Panc1 (cell line): ENCODE measurements around the gene ASXL1. TPM values are rescaled to one million over a fixed set of nuclear protein-coding genes. Genes with fewer than 3 reads are reported as not detected.

Experiments used
- ATAC-seq: fragments of 200-7000 bp; cut with Tn5 transposase; 2 replicates; pipeline ENCODE4 v1.9.1; 2020; ENCODE audit warnings: mild to moderate bottlenecking, moderate library complexity
- BruUV-seq: library from RNA; stranded (reverse); fragments of 400-500 nt; replicated peaks from 2 replicates; lab custom pipeline; 2021; lab: Mats Ljungman, UMichigan
- CTCF ChIA-PET: fragments of 300-600 bp; sonication (Branson Sonifier 250); formaldehyde crosslinking; loops from one replicate; lab custom pipeline; 2022; ENCODE audit warnings: antibody characterized with exemption; lab: Charles Lee
- POLR2A ChIA-PET: fragments of 300-600 bp; sonication (Branson Sonifier 250); formaldehyde crosslinking; loops from one replicate; lab custom pipeline; 2022; ENCODE audit warnings: antibody characterized with exemption; lab: Charles Lee
- DNase-seq: peaks from one replicate; pipeline ENCODE4 v3.0.0-alpha.2; 2010; ENCODE audit warnings: low read depth, low spot score
- H3K27ac ChIP-seq: 2 replicates; pipeline ENCODE4 v1.5.1; 2011; ENCODE audit warnings: mild to moderate bottlenecking, low read length, inconsistent platforms
- H3K27me3 ChIP-seq: fragments of 200-500 bp; sonication (Bioruptor generic); 2 replicates; pipeline ENCODE4 v1.6.0; 2014; ENCODE audit warnings: low read length, inconsistent platforms; ENCODE audit not compliant: control insufficient read depth, insufficient read depth
- H3K36me3 ChIP-seq: fragments of 200-500 bp; sonication (Bioruptor generic); 2 replicates; pipeline ENCODE4 v1.5.1; 2014; ENCODE audit warnings: inconsistent platforms, mild to moderate bottlenecking, low read length, moderate library complexity; ENCODE audit not compliant: control insufficient read depth, insufficient read depth
- H3K4me1 ChIP-seq: 2 replicates; pipeline ENCODE4 v1.5.1; 2011; ENCODE audit warnings: inconsistent platforms, mild to moderate bottlenecking, low read length, moderate library complexity; ENCODE audit not compliant: control insufficient read depth, insufficient read depth
- H3K4me3 ChIP-seq, 2 experiments: 2 replicates each; pipeline ENCODE4 v1.5.1; 2011 to 2012; ENCODE audit warnings: low read depth in 2 of 2, low read length in 2 of 2, mild to moderate bottlenecking in 2 of 2, inconsistent platforms in 1 of 2, moderate library complexity in 1 of 2
- H3K9me3 ChIP-seq: fragments of 200-500 bp; sonication (Bioruptor generic); 2 replicates; pipeline ENCODE4 v1.5.1; 2014; ENCODE audit warnings: low read depth, mild to moderate bottlenecking, inconsistent platforms, low read length, moderate library complexity; ENCODE audit not compliant: control insufficient read depth, insufficient read depth
- CTCF ChIP-seq: fragments of 450-650 bp; IDR thresholded peaks from 2 replicates; pipeline ENCODE4 v1.5.1; 2017; ENCODE audit warnings: mild to moderate bottlenecking
- POLR2AphosphoS5 ChIP-seq: IDR thresholded peaks from 2 replicates; pipeline ENCODE4 v1.6.1; 2012; ENCODE audit warnings: mild to moderate bottlenecking, low read depth, low read length, moderate library complexity
- REST ChIP-seq, 2 experiments: IDR thresholded peaks; 2 replicates each; pipeline ENCODE4 v1.6.1; 2011 to 2012; ENCODE audit warnings: low read depth in 2 of 2, control low read depth in 1 of 2, low read length in 1 of 2, mild to moderate bottlenecking in 1 of 2, moderate library complexity in 1 of 2; ENCODE audit not compliant: insufficient read depth in 1 of 2
- SIN3A ChIP-seq: IDR thresholded peaks from 2 replicates; pipeline ENCODE4 v1.6.1; 2012; ENCODE audit warnings: low read depth, mild to moderate bottlenecking, low read length, moderate library complexity, borderline replicate concordance; ENCODE audit not compliant: insufficient read depth
- TCF7L2 ChIP-seq: IDR thresholded peaks from 2 replicates; pipeline ENCODE4 v1.6.1; 2011; ENCODE audit warnings: mild to moderate bottlenecking, low read depth, low read length, inconsistent platforms
- in situ Hi-C: cut with HindIII; loops from 2 replicates; pipeline ENCODE4 v1.10.0; 2016; ENCODE audit warnings: low sequenced_read_pairs, low pct_unique_long_range_greater_than_20kb
- intact Hi-C: fragments of 100-400 bp; cut with micrococcal nuclease; formaldehyde crosslinking; loops from one replicate; pipeline ENCODE4 v1.10.0; 2022; ENCODE audit not compliant: unreplicated experiment
- total RNA-seq: library from RNA; stranded (reverse); gene quantifications from one replicate; pipeline ENCODE4 v1.2.1, GENCODE V29; 2021; ENCODE audit not compliant: unreplicated experiment

The ASXL1 gene
- total RNA-seq, 1 experiment from 2014 or later = 205 TPM

- CTCF ChIA-PET = no interaction called here
- no peak; the same call in 1 of the 2 replicates for ATAC-seq
- no peaks in the 10 kb centered on the region for H3K9me3 ChIP-seq
These were observed 20.0 kb upstream of the ASXL1 start for GRCh38 chr20:32337937-32338661.

GRCh38 chr20:32338665-32339064 lies 19.5 kb upstream of the ASXL1 start:
- no peak for TF ChIP-seq TCF7L2
- TF ChIP-seq REST (IDR thresholded peaks at IDR 0.05; ENCODE audit: insufficient read depth in 1 of 2, low read depth in 2 of 2, low read length in 1 of 2) = no peak
- TF ChIP-seq POLR2AphosphoS5 = no peak
- TF ChIP-seq CTCF = no peak
- peaks cover 5% of the 10 kb centered on the region; the same call in 1 of the 2 replicates for H3K4me1 ChIP-seq
- in situ Hi-C loops (no loop called here), intact Hi-C loops (no loop called here)
- ChIA-PET CTCF (no interaction called here), POLR2A (no interaction called here)
- no TSS peak for BruUV-seq
- DNase-seq (no peak), ATAC-seq (no peak)
- H3K4me3 ChIP-seq = no peak overlapping the region
- no peaks in the 10 kb centered on the region for H3K27me3 ChIP-seq
- H3K9me3 ChIP-seq = no peaks in the 10 kb centered on the region
- no peak overlapping the region for H3K27ac ChIP-seq
- H3K36me3 ChIP-seq = no peaks in the 10 kb centered on the region

More at GRCh38 chr20:32337937-32338661, 20.0 kb upstream of the ASXL1 start:
- Histone ChIP-seq H3K4me1 (peaks cover 5% of the 10 kb centered on the region; the same call in 1 of the 2 replicates), H3K27ac (no peak overlapping the region), H3K4me3 (no peak overlapping the region), H3K36me3 (no peaks in the 10 kb centered on the region), H3K27me3 (no peaks in the 10 kb centered on the region)
- intact Hi-C loops (no loop called here), in situ Hi-C loops (no loop called here)
- no TSS peak for BruUV-seq
- POLR2A ChIA-PET = no interaction called here
- no peak for DNase-seq
- TF ChIP-seq POLR2AphosphoS5 (no peak), SIN3A (no peak), CTCF (no peak), TCF7L2 (no peak), REST (IDR thresholded peaks at IDR 0.05; ENCODE audit: insufficient read depth in 1 of 2, low read depth in 2 of 2, low read length in 1 of 2) (no peak)
